Natural killer cell treated with Interleukin-12 subunit alpha and Interleukin-12 subunit beta and Interleukin-15 and Interleukin-18, amount 100 ng/mL, for 72 hours (primary cell): ENCODE results near the gene JPH3. TPM values are rescaled to one million over a fixed set of nuclear protein-coding genes. Genes with fewer than 3 reads are reported as not detected.
A peak's percentile ranks its signal among the peaks of the same experiment; 100 is the strongest.

ENCODE experiments used
- ATAC-seq, 2 donors: fragments of 150-1000 bp; cut with Tn5 transposase in 1 of 2; sonication (Bioruptor Pico), chemical (Tn5 transposase) in 1 of 2; 2 replicates each; pipeline ENCODE4 v1.10.0; 2021
- DNase-seq: peaks from one replicate; pipeline ENCODE4 v3.0.0; 2022; ENCODE audit warnings: low spot score
- H3K27ac Mint-ChIP-seq, 2 donors: 1 replicate in 1 of 2; 2 replicates in 1 of 2; pipeline ENCODE4 v1.8.0; 2022; ENCODE audit warnings: mixed read lengths in 2 of 2, mild to moderate bottlenecking in 1 of 2, moderate library complexity in 1 of 2
- H3K27me3 Mint-ChIP-seq, 2 donors: 1 replicate in 1 of 2; 2 replicates in 1 of 2; pipeline ENCODE4 v1.8.0; 2022; ENCODE audit warnings: mixed read lengths in 2 of 2
- H3K36me3 Mint-ChIP-seq: one replicate; pipeline ENCODE4 v1.8.0; 2022; ENCODE audit warnings: mixed read lengths
- H3K4me1 Mint-ChIP-seq, 2 donors: 1 replicate in 1 of 2; 2 replicates in 1 of 2; pipeline ENCODE4 v1.8.0; 2022; ENCODE audit warnings: low read depth in 2 of 2, mixed read lengths in 2 of 2, mild to moderate bottlenecking in 1 of 2
- H3K4me3 Mint-ChIP-seq: one replicate; pipeline ENCODE4 v1.8.0; 2022; ENCODE audit warnings: mixed read lengths
- H3K9me3 Mint-ChIP-seq: 2 replicates; pipeline ENCODE4 v1.8.0; 2022; ENCODE audit warnings: mixed read lengths
- total RNA-seq, 2 donors: library from RNA; stranded (reverse); gene quantifications; one replicate each; pipeline ENCODE4 v1.2.3, GENCODE V29; 2022

Gene JPH3
- total RNA-seq, 2 donors from 2014 or later: not detected

- Mint-ChIP-seq H3K27ac (no peak overlapping the region), H3K36me3 (no peaks in the 10 kb centered on the region), H3K27me3 (peaks cover 28 to 30% of the 10 kb centered on the region in 2 donors), H3K4me3 (no peak overlapping the region), H3K9me3 (no peaks in the 10 kb centered on the region), H3K4me1 (peaks cover 0 to 4% of the 10 kb centered on the region in 2 donors)
- DNase-seq: no peak
- ATAC-seq: no peak
These were observed 3.9 kb upstream of the JPH3 start for GRCh38 chr16:87598431-87598830.

DNA sequence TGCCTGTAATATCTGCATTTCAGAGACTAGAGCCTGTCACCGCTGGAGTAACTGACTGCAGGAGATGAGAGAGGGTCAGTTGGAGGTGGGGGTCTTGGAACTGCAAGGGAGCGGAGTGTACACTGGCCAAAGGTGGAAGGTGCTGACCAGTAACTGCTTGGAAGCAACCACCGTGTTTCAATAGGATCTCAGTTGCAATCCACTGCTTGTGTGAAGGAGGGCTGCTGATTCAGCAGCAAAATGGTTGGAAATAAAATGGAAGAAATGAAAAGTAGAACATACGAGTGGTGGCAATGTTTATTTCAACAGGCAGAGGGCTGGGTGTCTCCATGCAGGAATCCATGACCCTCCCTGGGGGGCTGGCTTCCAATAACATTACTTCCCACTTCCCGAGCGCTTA lies 2.1 kb upstream of the JPH3 start:
- no peak for DNase-seq
- Mint-ChIP-seq H3K36me3 (no peaks in the 10 kb centered on the region), H3K27ac (no peak overlapping the region), H3K4me1 (peaks cover 0 to 4% of the 10 kb centered on the region in 2 donors), H3K9me3 (no peaks in the 10 kb centered on the region), H3K27me3 (peaks cover 27 to 34% of the 10 kb centered on the region in 2 donors), H3K4me3 (no peak overlapping the region)
- no peak for ATAC-seq

GRCh38 chr16:87601401-87601981 lies 817 bp upstream of the JPH3 start:
- DNase-seq (no peak), ATAC-seq (no peak)
- Mint-ChIP-seq H3K27ac (no peak overlapping the region), H3K4me1 (peaks cover 0 to 4% of the 10 kb centered on the region in 2 donors), H3K4me3 (no peak overlapping the region), H3K9me3 (no peaks in the 10 kb centered on the region), H3K27me3 (peaks cover 24 to 36% of the 10 kb centered on the region in 2 donors), H3K36me3 (no peaks in the 10 kb centered on the region)

GRCh38 chr16:87602821-87603683 lies 744 bp downstream of the JPH3 start:
- ATAC-seq (peak in 1 of 2 donors; percentile 38), DNase-seq (no peak)
- H3K4me1 Mint-ChIP-seq: peaks cover 0 to 4% of the 10 kb centered on the region in 2 donors
- no peaks in the 10 kb centered on the region for H3K9me3 Mint-ChIP-seq
- H3K27me3 Mint-ChIP-seq: peaks cover 40 to 48% of the 10 kb centered on the region in 2 donors
- H3K4me3 Mint-ChIP-seq: no peak overlapping the region
- no peaks in the 10 kb centered on the region for H3K36me3 Mint-ChIP-seq
- no peak overlapping the region for H3K27ac Mint-ChIP-seq

DNA sequence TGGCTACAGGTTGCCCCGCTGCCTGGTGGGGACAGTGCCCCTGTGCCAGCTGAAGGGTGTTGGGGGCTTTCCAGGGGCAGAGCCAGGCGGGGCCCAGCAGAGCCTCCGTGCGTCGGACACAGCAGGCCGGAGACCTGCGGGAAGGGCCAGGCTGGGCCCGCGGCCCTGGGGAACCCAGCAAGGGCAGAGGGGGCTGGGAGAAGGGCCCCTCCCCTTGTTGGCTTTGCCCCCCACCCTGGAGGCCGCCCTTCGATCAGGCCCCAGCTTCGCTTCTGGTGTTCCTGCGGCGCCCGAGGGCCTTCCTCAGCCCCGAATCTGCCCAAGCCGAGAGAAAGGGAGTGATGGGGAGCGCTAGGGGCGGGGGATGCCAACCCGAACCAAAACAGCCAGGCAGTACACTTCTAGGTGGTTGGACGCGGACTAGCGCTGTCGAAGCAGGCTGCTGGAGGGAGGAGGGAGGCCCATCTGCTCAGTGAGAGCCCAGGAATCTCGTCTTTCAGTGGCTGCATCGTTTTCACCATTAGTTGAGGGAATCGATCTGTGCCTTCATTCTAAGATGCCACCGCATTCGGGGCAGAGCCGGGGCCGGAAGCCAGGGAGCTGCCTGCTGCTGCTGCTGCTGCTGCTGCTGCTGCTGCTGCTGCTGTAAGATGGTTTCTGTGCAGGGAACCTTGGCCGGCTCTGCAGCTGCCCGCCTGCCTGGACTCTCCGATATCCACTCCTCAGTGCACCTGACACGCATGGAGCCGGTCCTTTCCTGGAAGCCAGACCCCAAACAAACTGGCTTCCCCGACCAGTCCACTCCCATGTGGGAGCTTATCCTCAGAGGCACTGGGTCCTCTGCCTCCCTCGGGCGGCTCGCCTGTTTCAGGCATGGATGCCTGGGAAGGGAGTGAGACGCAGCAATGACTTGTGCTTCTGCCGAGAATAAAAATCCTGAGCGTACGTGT lies 1.7 kb downstream of the JPH3 start:
- Mint-ChIP-seq H3K36me3 (no peaks in the 10 kb centered on the region), H3K27me3 (peaks cover 39 to 48% of the 10 kb centered on the region in 2 donors), H3K27ac (no peak overlapping the region), H3K4me3 (no peak overlapping the region), H3K9me3 (no peaks in the 10 kb centered on the region), H3K4me1 (peaks cover 0 to 4% of the 10 kb centered on the region in 2 donors)
- DNase-seq: no peak
- no peak for ATAC-seq

DNA sequence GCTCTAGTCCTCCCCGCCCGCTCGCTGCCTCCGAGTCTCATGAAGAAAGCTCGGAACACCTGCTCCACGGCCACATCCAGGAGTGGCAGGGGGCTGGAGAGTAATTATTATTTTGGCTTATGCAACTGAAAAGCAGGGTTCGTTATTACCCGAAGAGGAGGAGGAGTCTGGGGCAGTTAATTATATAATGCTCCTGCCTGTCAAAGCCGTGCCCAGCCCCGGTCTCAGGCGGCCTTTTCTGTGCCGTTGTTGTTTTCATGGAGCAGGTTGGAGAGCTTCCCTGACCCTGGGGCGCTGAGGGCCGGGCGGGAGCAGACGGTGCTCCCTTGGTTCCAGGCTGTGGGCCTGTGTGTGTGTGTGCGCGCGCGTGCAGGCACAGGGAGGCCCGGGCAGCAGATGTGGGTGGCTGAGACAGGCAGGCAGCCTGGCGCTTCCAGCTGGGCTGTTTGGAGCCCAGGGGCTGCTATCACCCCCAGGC lies 2.4 kb downstream of the JPH3 start:
- Mint-ChIP-seq H3K27ac (no peak overlapping the region), H3K27me3 (peaks cover 32 to 43% of the 10 kb centered on the region in 2 donors), H3K9me3 (no peaks in the 10 kb centered on the region), H3K4me1 (peaks cover 0 to 4% of the 10 kb centered on the region in 2 donors), H3K4me3 (no peak overlapping the region), H3K36me3 (no peaks in the 10 kb centered on the region)
- DNase-seq (no peak), ATAC-seq (no peak)

GRCh38 chr16:87607223-87607622 lies 4.9 kb downstream of the JPH3 start:
- no peak overlapping the region for H3K4me3 Mint-ChIP-seq
- H3K4me1 Mint-ChIP-seq: peaks cover 0 to 4% of the 10 kb centered on the region in 2 donors
- no peaks in the 10 kb centered on the region for H3K36me3 Mint-ChIP-seq
- DNase-seq (no peak), ATAC-seq (no peak)
- H3K9me3 Mint-ChIP-seq: no peaks in the 10 kb centered on the region
- H3K27me3 Mint-ChIP-seq: peaks cover 24 to 37% of the 10 kb centered on the region in 2 donors
- H3K27ac Mint-ChIP-seq: no peak overlapping the region

DNA sequence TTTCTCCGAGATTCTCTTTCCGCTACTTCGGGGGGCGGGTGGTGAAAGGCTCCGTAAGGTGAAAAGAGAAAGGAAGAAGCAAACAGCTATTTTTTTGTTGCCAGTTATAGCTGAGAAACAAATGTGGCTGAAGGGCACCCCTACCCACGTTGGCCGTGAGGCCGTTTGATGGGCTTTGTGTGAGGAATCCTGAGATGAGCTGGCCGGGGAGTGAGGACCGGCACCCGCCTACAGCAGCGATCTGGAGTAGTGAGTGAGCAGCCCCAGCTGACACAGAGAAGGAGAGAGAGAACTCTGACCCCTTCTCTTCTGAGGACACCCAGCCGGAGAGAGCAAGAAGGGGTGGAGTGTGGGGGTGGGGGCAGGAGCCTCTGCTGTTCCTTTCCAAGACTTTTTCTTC lies 5.6 kb downstream of the JPH3 start:
- DNase-seq: no peak
- Mint-ChIP-seq H3K27me3 (peaks cover 24 to 37% of the 10 kb centered on the region in 2 donors), H3K9me3 (no peaks in the 10 kb centered on the region), H3K27ac (no peak overlapping the region), H3K36me3 (no peaks in the 10 kb centered on the region), H3K4me3 (no peak overlapping the region), H3K4me1 (peaks cover 0 to 4% of the 10 kb centered on the region in 2 donors)
- ATAC-seq: no peak

- H3K9me3 Mint-ChIP-seq: no peaks in the 10 kb centered on the region
- H3K36me3 Mint-ChIP-seq: no peaks in the 10 kb centered on the region
- no peak overlapping the region for H3K27ac Mint-ChIP-seq
- DNase-seq: no peak
- peaks cover 24 to 33% of the 10 kb centered on the region in 2 donors for H3K27me3 Mint-ChIP-seq
- no peak for ATAC-seq
- no peak overlapping the region for H3K4me3 Mint-ChIP-seq
- no peaks in the 10 kb centered on the region for H3K4me1 Mint-ChIP-seq
These were observed 6.2 kb downstream of the JPH3 start for GRCh38 chr16:87608400-87608985.

DNA sequence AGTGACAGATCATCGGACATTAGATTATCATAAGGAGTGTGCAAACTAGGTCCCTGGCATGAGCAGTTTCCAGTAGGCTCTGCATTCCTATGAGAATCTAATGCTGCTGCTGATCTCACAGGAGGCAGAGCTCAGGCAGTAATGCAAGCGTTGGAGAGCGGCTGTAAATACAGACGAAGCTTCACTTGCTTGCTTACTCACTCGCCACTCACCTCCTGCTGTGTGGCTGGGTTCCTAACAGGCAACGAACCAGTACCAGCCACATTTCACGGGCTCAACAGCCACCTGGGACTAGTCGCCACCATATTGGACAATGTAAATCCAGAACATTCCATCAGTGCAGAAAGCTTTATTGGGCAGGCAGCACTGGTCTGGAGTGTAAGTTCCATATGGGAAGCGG lies 7.7 kb downstream of the JPH3 start:
- H3K36me3 Mint-ChIP-seq: no peaks in the 10 kb centered on the region
- DNase-seq (no peak), ATAC-seq (no peak)
- no peaks in the 10 kb centered on the region for H3K9me3 Mint-ChIP-seq
- no peak overlapping the region for H3K27ac Mint-ChIP-seq
- H3K4me1 Mint-ChIP-seq: no peaks in the 10 kb centered on the region
- H3K27me3 Mint-ChIP-seq: peaks cover 24 to 26% of the 10 kb centered on the region in 2 donors
- H3K4me3 Mint-ChIP-seq: no peak overlapping the region

DNA sequence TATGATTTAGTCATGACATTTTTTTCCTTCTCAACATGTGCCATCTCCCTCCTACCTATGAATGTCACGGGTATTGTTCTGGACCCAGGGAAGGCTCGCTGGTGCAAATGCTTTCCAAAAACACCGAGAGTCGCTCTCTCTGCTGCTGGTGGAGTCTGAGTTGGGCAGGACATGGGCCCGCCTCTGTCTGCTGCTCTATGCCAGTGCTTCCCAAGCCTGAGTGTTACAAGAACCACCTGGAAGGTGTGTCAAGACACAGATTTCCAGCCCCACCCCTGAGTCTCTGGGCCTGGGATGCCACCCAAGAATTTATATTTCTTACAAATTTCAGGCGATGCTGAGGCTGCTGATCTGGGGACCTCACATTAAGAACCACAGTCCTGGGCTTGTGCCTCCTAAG lies 9.1 kb downstream of the JPH3 start:
- Mint-ChIP-seq H3K9me3 (no peaks in the 10 kb centered on the region), H3K27ac (no peak overlapping the region)
- no peak for DNase-seq

GRCh38 chr16:87613961-87614360 lies 11.7 kb downstream of the JPH3 start:
- Mint-ChIP-seq H3K4me3 (no peak overlapping the region), H3K27ac (no peak overlapping the region), H3K36me3 (no peaks in the 10 kb centered on the region), H3K4me1 (no peaks in the 10 kb centered on the region), H3K9me3 (no peaks in the 10 kb centered on the region), H3K27me3 (peaks cover 5 to 6% of the 10 kb centered on the region in 2 donors)
- no peak for DNase-seq
- ATAC-seq: no peak

More for the DNA sequence above, 9.1 kb downstream of the JPH3 start:
- Mint-ChIP-seq H3K4me1 (no peaks in the 10 kb centered on the region), H3K4me3 (no peak overlapping the region), H3K27me3 (peaks cover 17 to 21% of the 10 kb centered on the region in 2 donors), H3K36me3 (no peaks in the 10 kb centered on the region)
- no peak for ATAC-seq

GRCh38 chr16:87615621-87616041 lies 13.3 kb downstream of the JPH3 start:
- H3K27ac Mint-ChIP-seq: no peak overlapping the region

More at GRCh38 chr16:87615621-87616041, 13.3 kb downstream of the JPH3 start:
- Mint-ChIP-seq H3K9me3 (no peaks in the 10 kb centered on the region), H3K27me3 (peaks cover 4 to 9% of the 10 kb centered on the region in 2 donors), H3K4me1 (no peaks in the 10 kb centered on the region), H3K4me3 (no peak overlapping the region), H3K36me3 (no peaks in the 10 kb centered on the region)
- ATAC-seq (no peak), DNase-seq (no peak)
